Right lung (tissue), 5 donors: ENCODE results near the gene DARS1. TPM values are rescaled to one million over a fixed set of nuclear protein-coding genes. Genes with fewer than 3 reads are reported as not detected.

Experiments
- DNase-seq, 2 donors: peaks; one replicate each; pipeline ENCODE4 v3.0.0-alpha.2; 2013
- polyA plus RNA-seq, 5 donors: library from polyadenylated mRNA; unstranded; fragments of 120-200 nt; gene quantifications; one replicate each; pipeline versions ENCODE4 v1.2.1 to v1.2.3, GENCODE V29; 2013; ENCODE audit warnings: inconsistent platforms in 1 of 5, low replicate concordance in 1 of 5; ENCODE audit not compliant: insufficient read length in 5 of 5, insufficient read depth in 1 of 5

DARS1 gene
- polyA plus RNA-seq, 5 donors = 103 to 175 (median 147) TPM

- no peak for DNase-seq
Measured at GRCh38 chr2:136019306-136019705, 33.9 kb upstream of the DARS1 start.

GRCh38 chr2:136017786-136018185 lies 32.4 kb upstream of the DARS1 start:
- DNase-seq = no peak

GRCh38 chr2:136016836-136017235 lies 31.4 kb upstream of the DARS1 start:
- no peak for DNase-seq

GRCh38 chr2:136016427-136016826 lies 31.0 kb upstream of the DARS1 start:
- DNase-seq = no peak

- DNase-seq = no peak
Measured at GRCh38 chr2:136015699-136016098, 30.3 kb upstream of the DARS1 start.

- DNase-seq = no peak
Measured at GRCh38 chr2:136014411-136014810, 29.0 kb upstream of the DARS1 start.

GRCh38 chr2:136013955-136014354 lies 28.5 kb upstream of the DARS1 start:
- peak in 1 of 2 donors; percentile 32 for DNase-seq

- DNase-seq = no peak
Measured at GRCh38 chr2:136013136-136013685, 27.8 kb upstream of the DARS1 start.

GRCh38 chr2:136012315-136012714 lies 26.9 kb upstream of the DARS1 start:
- DNase-seq = no peak

GRCh38 chr2:136010126-136010525 lies 24.7 kb upstream of the DARS1 start:
- no peak for DNase-seq

- DNase-seq = no peak
Measured at GRCh38 chr2:136008205-136008865, 22.9 kb upstream of the DARS1 start.

- no peak for DNase-seq
Measured at GRCh38 chr2:136006658-136007057, 21.2 kb upstream of the DARS1 start.

GRCh38 chr2:136005462-136006196 lies 20.2 kb upstream of the DARS1 start:
- DNase-seq = no peak

GRCh38 chr2:136004965-136005364 lies 19.5 kb upstream of the DARS1 start:
- no peak for DNase-seq

GRCh38 chr2:136001131-136001530 lies 15.7 kb upstream of the DARS1 start:
- DNase-seq = no peak

GRCh38 chr2:136000502-136000901 lies 15.1 kb upstream of the DARS1 start:
- no peak for DNase-seq

- no peak for DNase-seq
Measured at GRCh38 chr2:135999899-136000298, 14.5 kb upstream of the DARS1 start.

- no peak for DNase-seq
Measured at GRCh38 chr2:135998879-135999278, 13.5 kb upstream of the DARS1 start.

- no peak for DNase-seq
Measured at GRCh38 chr2:135997380-135997779, 12.0 kb upstream of the DARS1 start.

- no peak for DNase-seq
Measured at GRCh38 chr2:135996304-135996703, 10.9 kb upstream of the DARS1 start.

GRCh38 chr2:135994281-135994680 lies 8.9 kb upstream of the DARS1 start:
- DNase-seq = no peak

GRCh38 chr2:135993421-135993820 lies 8.0 kb upstream of the DARS1 start:
- no peak for DNase-seq

GRCh38 chr2:135991861-135992260 lies 6.4 kb upstream of the DARS1 start:
- no peak for DNase-seq
